HepG2 (cell line): ENCODE measurements around the gene GCN1. TPM values are rescaled to one million over a fixed set of nuclear protein-coding genes. Genes with fewer than 3 reads are reported as not detected.
A peak's percentile ranks its signal among the peaks of the same experiment; 100 is the strongest.

ENCODE experiments used
- CREB1 ChIP-seq, 2 experiments: fragments of 450-650 bp in 1 of 2; IDR thresholded peaks; 2 replicates each; pipeline ENCODE4 v1.6.1; 2016 to 2017; ENCODE audit warnings: control low read depth in 1 of 2, mild to moderate bottlenecking in 1 of 2, missing compliant biosample characterization in 1 of 2, missing genetic modification characterization in 1 of 2
- ETS1 ChIP-seq: sonication (generic); formaldehyde crosslinking; IDR thresholded peaks from 2 replicates; pipeline ENCODE4 v1.4.0; 2020; ENCODE audit warnings: missing genetic modification reagents
- GMEB1 ChIP-seq: sonication (generic); formaldehyde crosslinking; IDR thresholded peaks from 2 replicates; pipeline ENCODE4 v1.5.1; 2020; ENCODE audit warnings: missing genetic modification reagents, mild to moderate bottlenecking, borderline replicate concordance
- KLF12 ChIP-seq: sonication (generic); formaldehyde crosslinking; IDR thresholded peaks from 2 replicates; pipeline ENCODE4 v1.4.0; 2020; ENCODE audit warnings: missing genetic modification reagents, borderline replicate concordance
- NFKBIZ ChIP-seq: IDR thresholded peaks from 2 replicates; pipeline ENCODE4 v1.6.1; 2018; ENCODE audit warnings: missing genetic modification reagents, missing compliant biosample characterization
- RNF219 ChIP-seq: sonication (generic); formaldehyde crosslinking; IDR thresholded peaks from 2 replicates; pipeline ENCODE4 v1.5.0; 2020; ENCODE audit warnings: mild to moderate bottlenecking, missing genetic modification reagents
- SNAPC4 ChIP-seq: sonication (generic); formaldehyde crosslinking; IDR thresholded peaks from 2 replicates; pipeline ENCODE4 v1.4.0; 2020; ENCODE audit warnings: mild to moderate bottlenecking, missing genetic modification reagents
- THAP8 ChIP-seq: sonication (generic); formaldehyde crosslinking; IDR thresholded peaks from 2 replicates; pipeline ENCODE4 v1.5.1; 2020; ENCODE audit warnings: missing genetic modification reagents, mild to moderate bottlenecking, borderline replicate concordance
- ZNF343 ChIP-seq: sonication (generic); formaldehyde crosslinking; IDR thresholded peaks from 2 replicates; pipeline ENCODE4 v1.4.0; 2020; ENCODE audit warnings: mild to moderate bottlenecking, missing genetic modification reagents
- ZNF496 ChIP-seq: sonication (generic); formaldehyde crosslinking; IDR thresholded peaks from 2 replicates; pipeline ENCODE4 v1.8.1; 2023; ENCODE audit warnings: mild to moderate bottlenecking, moderate library complexity, missing genetic modification reagents; ENCODE audit not compliant: insufficient replicate concordance
- ZNF629 ChIP-seq: sonication (generic); formaldehyde crosslinking; conservative IDR thresholded peaks from 2 replicates; pipeline ENCODE4 v1.5.0; 2020; ENCODE audit warnings: missing genetic modification reagents
- polyA plus RNA-seq, 8 experiments: library from polyadenylated mRNA; depleted of rRNA in 3 of 8; stranded (reverse) in 7 of 8; unstranded in 1 of 8; fragments of >200 nt; fragmentation: Illumina TruSeq in 4 of 8; extraction: Trizol in 4 of 8; gene quantifications; 2 replicates each; pipeline versions ENCODE4 v1.2.1 to v1.2.3, GENCODE V29; 2011 to 2016; ENCODE audit warnings: low read depth in 4 of 8, missing spikeins in 1 of 8, mixed read lengths in 1 of 8; ENCODE audit not compliant: insufficient read depth in 1 of 8
- total RNA-seq, 5 experiments: library from RNA; depleted of rRNA; stranded (reverse); fragments of >200 nt; fragmentation: Illumina TruSeq; extraction: Trizol; gene quantifications; 2 replicates each; pipeline ENCODE4 v1.2.3, GENCODE V29; 2016; ENCODE audit warnings: low read depth in 1 of 5

Gene GCN1
- total and polyA plus RNA-seq, 2 of the 13 experiments (the other 11 are each of a cell fraction or from before 2014, with no cell fraction given): 58.2 to 83.0 TPM

- peak; percentile 91 for TF ChIP-seq KLF12 (CRISPR knock-in tag)
- no peak for TF ChIP-seq ZNF496
- TF ChIP-seq ETS1 (CRISPR knock-in tag): no peak; the same call in 1 of the 2 replicates
- no peak; the same call in 1 of the 2 replicates for TF ChIP-seq ZNF343 (CRISPR knock-in tag)
- TF ChIP-seq CREB1 (IDR thresholded peaks at IDR 0.05): no peak; the same call in 1 of the 2 replicates
- no peak for TF ChIP-seq CREB1 (CRISPR knock-in tag; IDR thresholded peaks at IDR 0.05)
- TF ChIP-seq RNF219 (CRISPR knock-in tag): 0 out of 2 replicates have a peak, but pooled peaks have one; percentile 32
- peak; percentile 47 for TF ChIP-seq ZNF629 (CRISPR knock-in tag)
- 0 out of 2 replicates have a peak, but pooled peaks have one; percentile 66 for TF ChIP-seq THAP8 (CRISPR knock-in tag)
- peak; percentile 88 for TF ChIP-seq GMEB1 (CRISPR knock-in tag)
- TF ChIP-seq SNAPC4 (CRISPR knock-in tag): no peak
- TF ChIP-seq NFKBIZ: 0 out of 2 replicates have a peak, but pooled peaks have one; percentile 8
Observed at GRCh38 chr12:120194534-120195395, at the start of gene GCN1 (continued).
